IMR-90 (cell line): Measurements from ENCODE around the gene GABBR2.

Experiments
- CEBPB ChIP-seq: IDR thresholded peaks from 2 replicates; pipeline ENCODE4 v1.6.1; 2012; ENCODE audit warnings: low read depth, low read length, improper control_type of control experiment
- MXI1 ChIP-seq: IDR thresholded peaks from 2 replicates; pipeline ENCODE4 v1.6.1; 2012; ENCODE audit warnings: low read depth, mild to moderate bottlenecking, low read length, moderate library complexity, borderline replicate concordance
- RFX5 ChIP-seq: IDR thresholded peaks from 2 replicates; pipeline ENCODE4 v1.8.0; 2012; ENCODE audit warnings: low read depth, mild to moderate bottlenecking, low read length, moderate library complexity
- TF ChIP-seq, protein P1 (sequence below): conservative IDR thresholded peaks from 2 replicates; pipeline ENCODE4 v1.5.1; 2012; ENCODE audit warnings: mild to moderate bottlenecking, low read depth, low read length, improper control_type of control experiment
- TF ChIP-seq, protein P2 (sequence below): fragments of 150-350 bp; IDR thresholded peaks from 2 replicates; pipeline ENCODE4 v1.6.1; 2017; ENCODE audit warnings: mild to moderate bottlenecking, antibody characterized with exemption, low read length, low read depth

GRCh38 chr9:98641695-98642094 is 67.0 kb downstream of the GABBR2 start:
- TF ChIP-seq, protein P1, sequence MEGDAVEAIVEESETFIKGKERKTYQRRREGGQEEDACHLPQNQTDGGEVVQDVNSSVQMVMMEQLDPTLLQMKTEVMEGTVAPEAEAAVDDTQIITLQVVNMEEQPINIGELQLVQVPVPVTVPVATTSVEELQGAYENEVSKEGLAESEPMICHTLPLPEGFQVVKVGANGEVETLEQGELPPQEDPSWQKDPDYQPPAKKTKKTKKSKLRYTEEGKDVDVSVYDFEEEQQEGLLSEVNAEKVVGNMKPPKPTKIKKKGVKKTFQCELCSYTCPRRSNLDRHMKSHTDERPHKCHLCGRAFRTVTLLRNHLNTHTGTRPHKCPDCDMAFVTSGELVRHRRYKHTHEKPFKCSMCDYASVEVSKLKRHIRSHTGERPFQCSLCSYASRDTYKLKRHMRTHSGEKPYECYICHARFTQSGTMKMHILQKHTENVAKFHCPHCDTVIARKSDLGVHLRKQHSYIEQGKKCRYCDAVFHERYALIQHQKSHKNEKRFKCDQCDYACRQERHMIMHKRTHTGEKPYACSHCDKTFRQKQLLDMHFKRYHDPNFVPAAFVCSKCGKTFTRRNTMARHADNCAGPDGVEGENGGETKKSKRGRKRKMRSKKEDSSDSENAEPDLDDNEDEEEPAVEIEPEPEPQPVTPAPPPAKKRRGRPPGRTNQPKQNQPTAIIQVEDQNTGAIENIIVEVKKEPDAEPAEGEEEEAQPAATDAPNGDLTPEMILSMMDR, result no peak
- TF ChIP-seq RFX5 (no peak), MXI1 (no peak), CEBPB (no peak)
- TF ChIP-seq, protein P2, sequence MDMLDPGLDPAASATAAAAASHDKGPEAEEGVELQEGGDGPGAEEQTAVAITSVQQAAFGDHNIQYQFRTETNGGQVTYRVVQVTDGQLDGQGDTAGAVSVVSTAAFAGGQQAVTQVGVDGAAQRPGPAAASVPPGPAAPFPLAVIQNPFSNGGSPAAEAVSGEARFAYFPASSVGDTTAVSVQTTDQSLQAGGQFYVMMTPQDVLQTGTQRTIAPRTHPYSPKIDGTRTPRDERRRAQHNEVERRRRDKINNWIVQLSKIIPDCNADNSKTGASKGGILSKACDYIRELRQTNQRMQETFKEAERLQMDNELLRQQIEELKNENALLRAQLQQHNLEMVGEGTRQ, result no peak
